Neural crest cell (in vitro differentiated cells): ENCODE data around the gene ITCH. TPM values are rescaled to one million over a fixed set of nuclear protein-coding genes. Genes with fewer than 3 reads are reported as not detected.

ENCODE experiments used
- DNase-seq: peaks from one replicate; pipeline ENCODE4 v3.0.0; 2021; ENCODE audit warnings: low read depth, mixed read lengths, low spot score
- H3K27ac Mint-ChIP-seq: one replicate; pipeline ENCODE4 v1.8.0; 2021; ENCODE audit warnings: mild to moderate bottlenecking, mixed read lengths; ENCODE audit not compliant: unreplicated experiment
- H3K27me3 Mint-ChIP-seq: 2 replicates; pipeline ENCODE4 v1.8.0; 2021; ENCODE audit warnings: low read depth, mild to moderate bottlenecking, mixed read lengths
- H3K36me3 Mint-ChIP-seq: 2 replicates; pipeline ENCODE4 v1.8.0; 2021; ENCODE audit warnings: low read depth, mild to moderate bottlenecking, mixed read lengths
- H3K4me1 Mint-ChIP-seq: 2 replicates; pipeline ENCODE4 v1.8.0; 2021; ENCODE audit warnings: mixed read lengths
- H3K4me3 Mint-ChIP-seq: one replicate; pipeline ENCODE4 v1.8.0; 2021; ENCODE audit warnings: mild to moderate bottlenecking, mixed read lengths
- H3K9me3 Mint-ChIP-seq: 2 replicates; pipeline ENCODE4 v1.8.0; 2021; ENCODE audit warnings: mixed read lengths
- CTCF ChIP-seq: fragments of 200-600 bp; sonication (generic); conservative IDR thresholded peaks from 2 replicates; pipeline ENCODE4 v1.5.0; 2021; ENCODE audit warnings: antibody characterized with exemption, mild to moderate bottlenecking
- total RNA-seq: library from RNA; stranded (reverse); gene quantifications from 2 replicates; pipeline ENCODE4 v1.2.1, GENCODE V29; 2021

Gene ITCH
- total RNA-seq, 1 donor from 2014 or later = 69.3 TPM

DNA sequence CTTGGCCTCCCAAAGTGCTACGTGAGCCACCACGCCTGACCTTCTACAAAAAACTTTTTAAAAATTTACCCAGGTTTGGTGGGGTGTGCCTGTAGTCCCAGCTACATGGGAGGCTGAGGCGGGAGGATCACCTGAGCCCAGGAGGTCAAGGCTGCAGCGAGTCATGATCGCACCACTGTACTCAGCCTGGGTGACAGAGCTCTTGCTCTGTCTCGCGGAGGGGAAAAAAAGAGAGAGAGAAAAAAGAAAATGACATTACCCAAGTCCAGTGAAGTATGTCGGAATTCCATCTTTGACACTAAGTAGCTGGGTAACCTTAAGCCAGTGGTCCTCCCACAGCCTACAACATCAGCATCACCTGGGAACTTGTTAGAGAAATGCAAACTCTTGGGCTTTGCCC, 176.7 kb downstream of the ITCH start:
- H3K4me1 Mint-ChIP-seq = peaks cover 5% of the 10 kb centered on the region

GRCh38 chr20:34540596-34541263, 177.7 kb downstream of the ITCH start:
- H3K27ac Mint-ChIP-seq = no peak overlapping the region
- TF ChIP-seq CTCF = no peak
- H3K36me3 Mint-ChIP-seq = peaks cover 18% of the 10 kb centered on the region
- H3K27me3 Mint-ChIP-seq = peaks cover 6% of the 10 kb centered on the region
- H3K4me1 Mint-ChIP-seq = peaks cover 5% of the 10 kb centered on the region
- H3K4me3 Mint-ChIP-seq = no peak overlapping the region
- H3K9me3 Mint-ChIP-seq = no peaks in the 10 kb centered on the region
- DNase-seq = no peak

More for the DNA sequence above, 176.7 kb downstream of the ITCH start:
- H3K27ac Mint-ChIP-seq = no peak overlapping the region
- DNase-seq = no peak
- H3K9me3 Mint-ChIP-seq = no peaks in the 10 kb centered on the region
- H3K36me3 Mint-ChIP-seq = peaks cover 22% of the 10 kb centered on the region
- H3K27me3 Mint-ChIP-seq = peaks cover 1% of the 10 kb centered on the region
- TF ChIP-seq CTCF = no peak
- H3K4me3 Mint-ChIP-seq = no peak overlapping the region

GRCh38 chr20:34541264-34541901, 178.3 kb downstream of the ITCH start:
- no peak for TF ChIP-seq CTCF
- no peak for DNase-seq
- no peaks in the 10 kb centered on the region for H3K9me3 Mint-ChIP-seq
- peaks cover 6% of the 10 kb centered on the region for H3K27me3 Mint-ChIP-seq
- no peak overlapping the region for H3K27ac Mint-ChIP-seq
- H3K36me3 Mint-ChIP-seq = peaks cover 18% of the 10 kb centered on the region
- peaks cover 5% of the 10 kb centered on the region for H3K4me1 Mint-ChIP-seq
- H3K4me3 Mint-ChIP-seq = no peak overlapping the region

DNA sequence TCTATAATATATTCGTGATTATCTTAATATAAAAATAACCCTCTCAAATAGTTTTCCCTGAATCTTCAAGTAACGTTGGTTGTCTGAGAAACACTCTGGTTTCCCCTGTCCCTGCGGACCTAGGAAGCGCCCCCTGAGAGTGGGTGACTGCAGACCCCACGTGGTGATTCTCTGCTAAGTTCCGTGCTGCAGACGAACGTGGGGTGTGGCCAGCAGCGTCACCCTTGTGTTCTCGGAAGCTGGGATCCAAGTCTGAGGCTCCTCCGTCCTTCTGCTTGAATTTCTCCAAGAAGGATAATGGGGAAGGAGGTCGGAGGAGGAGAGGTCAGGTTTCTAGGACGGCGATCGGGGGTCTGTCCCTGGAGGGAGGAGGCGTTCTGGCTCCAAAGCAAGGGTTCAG, 178.8 kb downstream of the ITCH start:
- Mint-ChIP-seq H3K27ac (no peak overlapping the region), H3K27me3 (peaks cover 6% of the 10 kb centered on the region), H3K36me3 (peaks cover 18% of the 10 kb centered on the region), H3K9me3 (no peaks in the 10 kb centered on the region), H3K4me3 (no peak overlapping the region), H3K4me1 (peaks cover 5% of the 10 kb centered on the region)
- no peak for TF ChIP-seq CTCF
- DNase-seq = no peak

GRCh38 chr20:34542439-34542838, 179.4 kb downstream of the ITCH start:
- TF ChIP-seq CTCF = no peak
- H3K9me3 Mint-ChIP-seq = no peaks in the 10 kb centered on the region
- peaks cover 5% of the 10 kb centered on the region for H3K4me1 Mint-ChIP-seq
- no peak overlapping the region for H3K27ac Mint-ChIP-seq
- no peak overlapping the region for H3K4me3 Mint-ChIP-seq
- H3K36me3 Mint-ChIP-seq = peaks cover 14% of the 10 kb centered on the region
- H3K27me3 Mint-ChIP-seq = peaks cover 6% of the 10 kb centered on the region
- no peak for DNase-seq
